Measurements from ENCODE around the gene AXL. TPM values are rescaled to one million over a fixed set of nuclear protein-coding genes. Genes with fewer than 3 reads are reported as not detected.

Gene AXL
- total RNA-seq, 1 experiment from 2014 or later = 128 TPM

- Histone ChIP-seq H3K9me3 (ENCODE audit: control insufficient read depth, insufficient read depth, low read depth, low read length) (no peaks in the 10 kb centered on the region), H3K4me3 (ENCODE audit: low read depth in 2 of 2, low read length in 2 of 2) (no peak overlapping the region), H3K36me3 (ENCODE audit: control insufficient read depth, insufficient read depth, low read length) (peaks cover 8% of the 10 kb centered on the region), H3K27me3 (ENCODE audit: control insufficient read depth, insufficient read depth, low read length) (no peaks in the 10 kb centered on the region), H3K4me1 (ENCODE audit: control insufficient read depth, insufficient read depth, low read length) (peaks cover 15% of the 10 kb centered on the region), H3K27ac (ENCODE audit: low read length) (no peak overlapping the region)
- ChIA-PET CTCF (no interaction called here), POLR2A (interaction anchor here (0.6 kb wide), 1 partner anchor 37 kb away, joined by 12 read pairs; no protein-coding TSS in a partner anchor)
- ATAC-seq = no peak
- BruUV-seq (replicated peaks) = no TSS peak
- TF ChIP-seq, protein P1, sequence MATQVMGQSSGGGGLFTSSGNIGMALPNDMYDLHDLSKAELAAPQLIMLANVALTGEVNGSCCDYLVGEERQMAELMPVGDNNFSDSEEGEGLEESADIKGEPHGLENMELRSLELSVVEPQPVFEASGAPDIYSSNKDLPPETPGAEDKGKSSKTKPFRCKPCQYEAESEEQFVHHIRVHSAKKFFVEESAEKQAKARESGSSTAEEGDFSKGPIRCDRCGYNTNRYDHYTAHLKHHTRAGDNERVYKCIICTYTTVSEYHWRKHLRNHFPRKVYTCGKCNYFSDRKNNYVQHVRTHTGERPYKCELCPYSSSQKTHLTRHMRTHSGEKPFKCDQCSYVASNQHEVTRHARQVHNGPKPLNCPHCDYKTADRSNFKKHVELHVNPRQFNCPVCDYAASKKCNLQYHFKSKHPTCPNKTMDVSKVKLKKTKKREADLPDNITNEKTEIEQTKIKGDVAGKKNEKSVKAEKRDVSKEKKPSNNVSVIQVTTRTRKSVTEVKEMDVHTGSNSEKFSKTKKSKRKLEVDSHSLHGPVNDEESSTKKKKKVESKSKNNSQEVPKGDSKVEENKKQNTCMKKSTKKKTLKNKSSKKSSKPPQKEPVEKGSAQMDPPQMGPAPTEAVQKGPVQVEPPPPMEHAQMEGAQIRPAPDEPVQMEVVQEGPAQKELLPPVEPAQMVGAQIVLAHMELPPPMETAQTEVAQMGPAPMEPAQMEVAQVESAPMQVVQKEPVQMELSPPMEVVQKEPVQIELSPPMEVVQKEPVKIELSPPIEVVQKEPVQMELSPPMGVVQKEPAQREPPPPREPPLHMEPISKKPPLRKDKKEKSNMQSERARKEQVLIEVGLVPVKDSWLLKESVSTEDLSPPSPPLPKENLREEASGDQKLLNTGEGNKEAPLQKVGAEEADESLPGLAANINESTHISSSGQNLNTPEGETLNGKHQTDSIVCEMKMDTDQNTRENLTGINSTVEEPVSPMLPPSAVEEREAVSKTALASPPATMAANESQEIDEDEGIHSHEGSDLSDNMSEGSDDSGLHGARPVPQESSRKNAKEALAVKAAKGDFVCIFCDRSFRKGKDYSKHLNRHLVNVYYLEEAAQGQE (IDR thresholded peaks at IDR 0.05; ENCODE audit: insufficient read depth in 1 of 2, low read depth in 2 of 2, low read length in 1 of 2) = peak in 1 of 2 experiments; percentile 54; a peak in 2 of 4 replicates
- no peak for TF ChIP-seq SIN3A (IDR thresholded peaks at IDR 0.05; ENCODE audit: borderline replicate concordance, insufficient read depth, low read depth, low read length)
- in situ Hi-C loops (cut with HindIII; ENCODE audit: low pct_unique_long_range_greater_than_20kb, low sequenced_read_pairs) (no loop called here), intact Hi-C loops (cut with micrococcal nuclease; ENCODE audit: unreplicated experiment) (no loop called here)
- DNase-seq (ENCODE audit: low read depth, low spot score) = no peak
Measured at GRCh38 chr19:41305927-41306793, 87.1 kb downstream of the AXL start.

- TSS peak; percentile 78 for BruUV-seq (replicated peaks)
- Histone ChIP-seq H3K4me3 (ENCODE audit: low read depth in 2 of 2, low read length in 2 of 2) (no peak overlapping the region), H3K27me3 (ENCODE audit: control insufficient read depth, insufficient read depth, low read length) (no peaks in the 10 kb centered on the region), H3K27ac (ENCODE audit: low read length) (no peak overlapping the region), H3K4me1 (ENCODE audit: control insufficient read depth, insufficient read depth, low read length) (peaks cover 15% of the 10 kb centered on the region), H3K36me3 (ENCODE audit: control insufficient read depth, insufficient read depth, low read length) (peaks cover 6% of the 10 kb centered on the region; the same call in 1 of the 2 replicates), H3K9me3 (ENCODE audit: control insufficient read depth, insufficient read depth, low read depth, low read length) (no peaks in the 10 kb centered on the region)
- in situ Hi-C loops (cut with HindIII; ENCODE audit: low pct_unique_long_range_greater_than_20kb, low sequenced_read_pairs) = no loop called here
- ATAC-seq (no peak), DNase-seq (ENCODE audit: low read depth, low spot score) (no peak)
- CTCF ChIA-PET = interaction anchor here (0.6 kb wide), 1 partner anchor 163 kb away, joined by 6 read pairs; no protein-coding TSS in a partner anchor
- intact Hi-C loops (cut with micrococcal nuclease; ENCODE audit: unreplicated experiment) = no loop called here
- TF ChIP-seq, protein P1 (IDR thresholded peaks at IDR 0.05; ENCODE audit: insufficient read depth in 1 of 2, low read depth in 2 of 2, low read length in 1 of 2) = no peak
- TF ChIP-seq POLR2AphosphoS5 (IDR thresholded peaks at IDR 0.05; ENCODE audit: low read depth, low read length) = no peak
- no peak for TF ChIP-seq SIN3A (IDR thresholded peaks at IDR 0.05; ENCODE audit: borderline replicate concordance, insufficient read depth, low read depth, low read length)
- no peak for TF ChIP-seq CTCF (IDR thresholded peaks at IDR 0.05)
- no peak for TF ChIP-seq TCF7L2 (IDR thresholded peaks at IDR 0.05; ENCODE audit: low read depth, low read length)
- POLR2A ChIA-PET = interaction anchor here (0.6 kb wide), 1 partner anchor 116 kb away, joined by 5 read pairs; no protein-coding TSS in a partner anchor
Measured at GRCh38 chr19:41307090-41307875, 88.3 kb downstream of the AXL start.

Measured in Panc1 (cell line).